Panc1 (cell line): ENCODE results near the gene CARHSP1. TPM values are rescaled to one million over a fixed set of nuclear protein-coding genes. Genes with fewer than 3 reads are reported as not detected.

ENCODE experiments used
- ATAC-seq: fragments of 200-7000 bp; cut with Tn5 transposase; 2 replicates; pipeline ENCODE4 v1.9.1; 2020; ENCODE audit warnings: mild to moderate bottlenecking, moderate library complexity
- BruUV-seq: library from RNA; stranded (reverse); fragments of 400-500 nt; replicated peaks from 2 replicates; lab custom pipeline; 2021; lab: Mats Ljungman, UMichigan
- CTCF ChIA-PET: fragments of 300-600 bp; sonication (Branson Sonifier 250); formaldehyde crosslinking; loops from one replicate; lab custom pipeline; 2022; ENCODE audit warnings: antibody characterized with exemption; lab: Charles Lee
- POLR2A ChIA-PET: fragments of 300-600 bp; sonication (Branson Sonifier 250); formaldehyde crosslinking; loops from one replicate; lab custom pipeline; 2022; ENCODE audit warnings: antibody characterized with exemption; lab: Charles Lee
- DNase-seq: peaks from one replicate; pipeline ENCODE4 v3.0.0-alpha.2; 2010; ENCODE audit warnings: low read depth, low spot score
- H3K27ac ChIP-seq: 2 replicates; pipeline ENCODE4 v1.5.1; 2011; ENCODE audit warnings: mild to moderate bottlenecking, low read length, inconsistent platforms
- H3K27me3 ChIP-seq: fragments of 200-500 bp; sonication (Bioruptor generic); 2 replicates; pipeline ENCODE4 v1.6.0; 2014; ENCODE audit warnings: low read length, inconsistent platforms; ENCODE audit not compliant: control insufficient read depth, insufficient read depth
- H3K36me3 ChIP-seq: fragments of 200-500 bp; sonication (Bioruptor generic); 2 replicates; pipeline ENCODE4 v1.5.1; 2014; ENCODE audit warnings: inconsistent platforms, mild to moderate bottlenecking, low read length, moderate library complexity; ENCODE audit not compliant: control insufficient read depth, insufficient read depth
- H3K4me1 ChIP-seq: 2 replicates; pipeline ENCODE4 v1.5.1; 2011; ENCODE audit warnings: inconsistent platforms, mild to moderate bottlenecking, low read length, moderate library complexity; ENCODE audit not compliant: control insufficient read depth, insufficient read depth
- H3K4me3 ChIP-seq, 2 experiments: 2 replicates each; pipeline ENCODE4 v1.5.1; 2011 to 2012; ENCODE audit warnings: low read depth in 2 of 2, low read length in 2 of 2, mild to moderate bottlenecking in 2 of 2, inconsistent platforms in 1 of 2, moderate library complexity in 1 of 2
- H3K9me3 ChIP-seq: fragments of 200-500 bp; sonication (Bioruptor generic); 2 replicates; pipeline ENCODE4 v1.5.1; 2014; ENCODE audit warnings: low read depth, mild to moderate bottlenecking, inconsistent platforms, low read length, moderate library complexity; ENCODE audit not compliant: control insufficient read depth, insufficient read depth
- CTCF ChIP-seq: fragments of 450-650 bp; IDR thresholded peaks from 2 replicates; pipeline ENCODE4 v1.5.1; 2017; ENCODE audit warnings: mild to moderate bottlenecking
- POLR2AphosphoS5 ChIP-seq: IDR thresholded peaks from 2 replicates; pipeline ENCODE4 v1.6.1; 2012; ENCODE audit warnings: mild to moderate bottlenecking, low read depth, low read length, moderate library complexity
- REST ChIP-seq, 2 experiments: IDR thresholded peaks; 2 replicates each; pipeline ENCODE4 v1.6.1; 2011 to 2012; ENCODE audit warnings: low read depth in 2 of 2, control low read depth in 1 of 2, low read length in 1 of 2, mild to moderate bottlenecking in 1 of 2, moderate library complexity in 1 of 2; ENCODE audit not compliant: insufficient read depth in 1 of 2
- SIN3A ChIP-seq: IDR thresholded peaks from 2 replicates; pipeline ENCODE4 v1.6.1; 2012; ENCODE audit warnings: low read depth, mild to moderate bottlenecking, low read length, moderate library complexity, borderline replicate concordance; ENCODE audit not compliant: insufficient read depth
- TCF7L2 ChIP-seq: IDR thresholded peaks from 2 replicates; pipeline ENCODE4 v1.6.1; 2011; ENCODE audit warnings: mild to moderate bottlenecking, low read depth, low read length, inconsistent platforms
- in situ Hi-C: cut with HindIII; loops from 2 replicates; pipeline ENCODE4 v1.10.0; 2016; ENCODE audit warnings: low sequenced_read_pairs, low pct_unique_long_range_greater_than_20kb
- intact Hi-C: fragments of 100-400 bp; cut with micrococcal nuclease; formaldehyde crosslinking; loops from one replicate; pipeline ENCODE4 v1.10.0; 2022; ENCODE audit not compliant: unreplicated experiment
- total RNA-seq: library from RNA; stranded (reverse); gene quantifications from one replicate; pipeline ENCODE4 v1.2.1, GENCODE V29; 2021; ENCODE audit not compliant: unreplicated experiment

Gene CARHSP1
- total RNA-seq, 1 experiment from 2014 or later = 158 TPM

GRCh38 chr16:8912793-8913192 lies 44.0 kb upstream of the CARHSP1 start:
- H3K27me3 ChIP-seq = no peaks in the 10 kb centered on the region
- in situ Hi-C loops = no loop called here
- H3K4me3 ChIP-seq = no peak overlapping the region
- peaks cover 21% of the 10 kb centered on the region for H3K36me3 ChIP-seq
- H3K9me3 ChIP-seq = no peaks in the 10 kb centered on the region
- CTCF ChIA-PET = no interaction called here
- intact Hi-C loops = no loop called here
- POLR2A ChIA-PET = no interaction called here
- H3K4me1 ChIP-seq = no peaks in the 10 kb centered on the region
- TF ChIP-seq TCF7L2 (no peak), SIN3A (no peak), REST (IDR thresholded peaks at IDR 0.05; ENCODE audit: insufficient read depth in 1 of 2, low read depth in 2 of 2, low read length in 1 of 2) (no peak)
- H3K27ac ChIP-seq = no peak overlapping the region
- ATAC-seq (no peak), DNase-seq (no peak)
- BruUV-seq = no TSS peak

GRCh38 chr16:8910811-8911210 lies 42.0 kb upstream of the CARHSP1 start:
- no TSS peak for BruUV-seq
- Histone ChIP-seq H3K4me1 (no peaks in the 10 kb centered on the region), H3K4me3 (no peak overlapping the region), H3K36me3 (peaks cover 24% of the 10 kb centered on the region), H3K27ac (no peak overlapping the region), H3K9me3 (no peaks in the 10 kb centered on the region), H3K27me3 (no peaks in the 10 kb centered on the region)
- CTCF ChIA-PET = no interaction called here
- ATAC-seq = no peak
- TF ChIP-seq SIN3A = no peak
- TF ChIP-seq REST (IDR thresholded peaks at IDR 0.05; ENCODE audit: insufficient read depth in 1 of 2, low read depth in 2 of 2, low read length in 1 of 2) = no peak
- no peak for TF ChIP-seq POLR2AphosphoS5
- TF ChIP-seq TCF7L2 = no peak
- TF ChIP-seq CTCF = no peak
- intact Hi-C loops (no loop called here), in situ Hi-C loops (no loop called here)
- no peak for DNase-seq
- POLR2A ChIA-PET = interaction anchor here (0.7 to 0.8 kb wide), 2 partner anchors 15 to 98 kb away, joined by 3 read pairs; no protein-coding TSS in a partner anchor
